Panc1 (cell line): ENCODE measurements around the gene IGFBP4. TPM values are rescaled to one million over a fixed set of nuclear protein-coding genes. Genes with fewer than 3 reads are reported as not detected.

Experiments
- ATAC-seq: fragments of 200-7000 bp; cut with Tn5 transposase; 2 replicates; pipeline ENCODE4 v1.9.1; 2020; ENCODE audit warnings: mild to moderate bottlenecking, moderate library complexity
- BruUV-seq: library from RNA; stranded (reverse); fragments of 400-500 nt; replicated peaks from 2 replicates; lab custom pipeline; 2021; lab: Mats Ljungman, UMichigan
- CTCF ChIA-PET: fragments of 300-600 bp; sonication (Branson Sonifier 250); formaldehyde crosslinking; loops from one replicate; lab custom pipeline; 2022; ENCODE audit warnings: antibody characterized with exemption; lab: Charles Lee
- POLR2A ChIA-PET: fragments of 300-600 bp; sonication (Branson Sonifier 250); formaldehyde crosslinking; loops from one replicate; lab custom pipeline; 2022; ENCODE audit warnings: antibody characterized with exemption; lab: Charles Lee
- DNase-seq: peaks from one replicate; pipeline ENCODE4 v3.0.0-alpha.2; 2010; ENCODE audit warnings: low read depth, low spot score
- H3K27ac ChIP-seq: 2 replicates; pipeline ENCODE4 v1.5.1; 2011; ENCODE audit warnings: mild to moderate bottlenecking, low read length, inconsistent platforms
- H3K27me3 ChIP-seq: fragments of 200-500 bp; sonication (Bioruptor generic); 2 replicates; pipeline ENCODE4 v1.6.0; 2014; ENCODE audit warnings: low read length, inconsistent platforms; ENCODE audit not compliant: control insufficient read depth, insufficient read depth
- H3K36me3 ChIP-seq: fragments of 200-500 bp; sonication (Bioruptor generic); 2 replicates; pipeline ENCODE4 v1.5.1; 2014; ENCODE audit warnings: inconsistent platforms, mild to moderate bottlenecking, low read length, moderate library complexity; ENCODE audit not compliant: control insufficient read depth, insufficient read depth
- H3K4me1 ChIP-seq: 2 replicates; pipeline ENCODE4 v1.5.1; 2011; ENCODE audit warnings: inconsistent platforms, mild to moderate bottlenecking, low read length, moderate library complexity; ENCODE audit not compliant: control insufficient read depth, insufficient read depth
- H3K4me3 ChIP-seq, 2 experiments: 2 replicates each; pipeline ENCODE4 v1.5.1; 2011 to 2012; ENCODE audit warnings: low read depth in 2 of 2, low read length in 2 of 2, mild to moderate bottlenecking in 2 of 2, inconsistent platforms in 1 of 2, moderate library complexity in 1 of 2
- H3K9me3 ChIP-seq: fragments of 200-500 bp; sonication (Bioruptor generic); 2 replicates; pipeline ENCODE4 v1.5.1; 2014; ENCODE audit warnings: low read depth, mild to moderate bottlenecking, inconsistent platforms, low read length, moderate library complexity; ENCODE audit not compliant: control insufficient read depth, insufficient read depth
- POLR2AphosphoS5 ChIP-seq: IDR thresholded peaks from 2 replicates; pipeline ENCODE4 v1.6.1; 2012; ENCODE audit warnings: mild to moderate bottlenecking, low read depth, low read length, moderate library complexity
- SIN3A ChIP-seq: IDR thresholded peaks from 2 replicates; pipeline ENCODE4 v1.6.1; 2012; ENCODE audit warnings: low read depth, mild to moderate bottlenecking, low read length, moderate library complexity, borderline replicate concordance; ENCODE audit not compliant: insufficient read depth
- TCF7L2 ChIP-seq: IDR thresholded peaks from 2 replicates; pipeline ENCODE4 v1.6.1; 2011; ENCODE audit warnings: mild to moderate bottlenecking, low read depth, low read length, inconsistent platforms
- in situ Hi-C: cut with HindIII; loops from 2 replicates; pipeline ENCODE4 v1.10.0; 2016; ENCODE audit warnings: low sequenced_read_pairs, low pct_unique_long_range_greater_than_20kb
- intact Hi-C: fragments of 100-400 bp; cut with micrococcal nuclease; formaldehyde crosslinking; loops from one replicate; pipeline ENCODE4 v1.10.0; 2022; ENCODE audit not compliant: unreplicated experiment
- total RNA-seq: library from RNA; stranded (reverse); gene quantifications from one replicate; pipeline ENCODE4 v1.2.1, GENCODE V29; 2021; ENCODE audit not compliant: unreplicated experiment
- TF ChIP-seq, protein P1 (sequence below), 2 experiments: IDR thresholded peaks; 2 replicates each; pipeline ENCODE4 v1.6.1; 2011 to 2012; ENCODE audit warnings: low read depth in 2 of 2, control low read depth in 1 of 2, low read length in 1 of 2, mild to moderate bottlenecking in 1 of 2, moderate library complexity in 1 of 2; ENCODE audit not compliant: insufficient read depth in 1 of 2
- TF ChIP-seq, protein P2 (sequence below): fragments of 450-650 bp; IDR thresholded peaks from 2 replicates; pipeline ENCODE4 v1.5.1; 2017; ENCODE audit warnings: mild to moderate bottlenecking

Gene IGFBP4
- total RNA-seq, 1 experiment from 2014 or later: 27.1 TPM

DNA sequence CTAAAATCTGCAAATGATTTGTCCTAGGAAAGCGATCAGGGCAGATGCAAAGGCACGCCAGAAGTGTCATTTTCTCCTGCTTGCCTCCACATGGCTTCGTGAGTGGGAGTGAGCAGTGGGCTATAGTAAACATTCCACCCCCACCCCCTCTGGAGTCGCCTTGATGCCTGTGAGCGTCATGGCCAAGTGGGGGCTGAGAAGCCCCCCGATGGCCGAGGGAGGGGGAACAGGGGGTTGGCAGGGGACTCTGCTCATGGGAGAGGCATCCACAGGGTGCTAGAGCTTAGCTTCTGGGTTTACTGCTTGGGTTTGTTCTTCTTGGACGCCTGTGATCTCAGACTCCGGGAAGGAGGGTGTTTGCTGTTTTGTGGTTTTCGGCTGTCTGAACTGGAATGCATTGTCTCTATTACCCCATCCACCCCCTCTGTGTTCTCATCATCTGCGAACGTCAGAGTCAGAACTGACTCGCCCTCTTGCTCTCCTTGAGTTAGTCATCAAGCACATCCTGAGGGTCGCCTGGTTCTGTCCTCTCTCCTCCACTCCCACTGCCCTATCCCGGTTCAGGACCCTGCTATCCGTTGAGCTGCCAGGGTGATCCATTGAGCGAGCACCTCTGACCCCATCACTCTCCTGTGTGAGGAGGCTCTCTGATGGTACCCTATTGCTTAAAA, 42.7 kb downstream of the IGFBP4 start:
- no peaks in the 10 kb centered on the region for H3K9me3 ChIP-seq
- no TSS peak for BruUV-seq
- H3K4me1 ChIP-seq: peaks cover 6% of the 10 kb centered on the region
- intact Hi-C loops (no loop called here), in situ Hi-C loops (no loop called here)
- no peak for TF ChIP-seq TCF7L2
- TF ChIP-seq, protein P1, sequence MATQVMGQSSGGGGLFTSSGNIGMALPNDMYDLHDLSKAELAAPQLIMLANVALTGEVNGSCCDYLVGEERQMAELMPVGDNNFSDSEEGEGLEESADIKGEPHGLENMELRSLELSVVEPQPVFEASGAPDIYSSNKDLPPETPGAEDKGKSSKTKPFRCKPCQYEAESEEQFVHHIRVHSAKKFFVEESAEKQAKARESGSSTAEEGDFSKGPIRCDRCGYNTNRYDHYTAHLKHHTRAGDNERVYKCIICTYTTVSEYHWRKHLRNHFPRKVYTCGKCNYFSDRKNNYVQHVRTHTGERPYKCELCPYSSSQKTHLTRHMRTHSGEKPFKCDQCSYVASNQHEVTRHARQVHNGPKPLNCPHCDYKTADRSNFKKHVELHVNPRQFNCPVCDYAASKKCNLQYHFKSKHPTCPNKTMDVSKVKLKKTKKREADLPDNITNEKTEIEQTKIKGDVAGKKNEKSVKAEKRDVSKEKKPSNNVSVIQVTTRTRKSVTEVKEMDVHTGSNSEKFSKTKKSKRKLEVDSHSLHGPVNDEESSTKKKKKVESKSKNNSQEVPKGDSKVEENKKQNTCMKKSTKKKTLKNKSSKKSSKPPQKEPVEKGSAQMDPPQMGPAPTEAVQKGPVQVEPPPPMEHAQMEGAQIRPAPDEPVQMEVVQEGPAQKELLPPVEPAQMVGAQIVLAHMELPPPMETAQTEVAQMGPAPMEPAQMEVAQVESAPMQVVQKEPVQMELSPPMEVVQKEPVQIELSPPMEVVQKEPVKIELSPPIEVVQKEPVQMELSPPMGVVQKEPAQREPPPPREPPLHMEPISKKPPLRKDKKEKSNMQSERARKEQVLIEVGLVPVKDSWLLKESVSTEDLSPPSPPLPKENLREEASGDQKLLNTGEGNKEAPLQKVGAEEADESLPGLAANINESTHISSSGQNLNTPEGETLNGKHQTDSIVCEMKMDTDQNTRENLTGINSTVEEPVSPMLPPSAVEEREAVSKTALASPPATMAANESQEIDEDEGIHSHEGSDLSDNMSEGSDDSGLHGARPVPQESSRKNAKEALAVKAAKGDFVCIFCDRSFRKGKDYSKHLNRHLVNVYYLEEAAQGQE (IDR thresholded peaks at IDR 0.05; ENCODE audit: insufficient read depth in 1 of 2, low read depth in 2 of 2, low read length in 1 of 2): no peak
- no peak for TF ChIP-seq SIN3A
- TF ChIP-seq POLR2AphosphoS5: no peak
- TF ChIP-seq, protein P2, sequence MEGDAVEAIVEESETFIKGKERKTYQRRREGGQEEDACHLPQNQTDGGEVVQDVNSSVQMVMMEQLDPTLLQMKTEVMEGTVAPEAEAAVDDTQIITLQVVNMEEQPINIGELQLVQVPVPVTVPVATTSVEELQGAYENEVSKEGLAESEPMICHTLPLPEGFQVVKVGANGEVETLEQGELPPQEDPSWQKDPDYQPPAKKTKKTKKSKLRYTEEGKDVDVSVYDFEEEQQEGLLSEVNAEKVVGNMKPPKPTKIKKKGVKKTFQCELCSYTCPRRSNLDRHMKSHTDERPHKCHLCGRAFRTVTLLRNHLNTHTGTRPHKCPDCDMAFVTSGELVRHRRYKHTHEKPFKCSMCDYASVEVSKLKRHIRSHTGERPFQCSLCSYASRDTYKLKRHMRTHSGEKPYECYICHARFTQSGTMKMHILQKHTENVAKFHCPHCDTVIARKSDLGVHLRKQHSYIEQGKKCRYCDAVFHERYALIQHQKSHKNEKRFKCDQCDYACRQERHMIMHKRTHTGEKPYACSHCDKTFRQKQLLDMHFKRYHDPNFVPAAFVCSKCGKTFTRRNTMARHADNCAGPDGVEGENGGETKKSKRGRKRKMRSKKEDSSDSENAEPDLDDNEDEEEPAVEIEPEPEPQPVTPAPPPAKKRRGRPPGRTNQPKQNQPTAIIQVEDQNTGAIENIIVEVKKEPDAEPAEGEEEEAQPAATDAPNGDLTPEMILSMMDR: no peak
- no peaks in the 10 kb centered on the region for H3K27me3 ChIP-seq
- H3K36me3 ChIP-seq: no peaks in the 10 kb centered on the region
- H3K4me3 ChIP-seq: 0 out of 4 replicates have a peak overlapping the region, but pooled peaks of 1 of the 2 experiments have one; percentile 1
- no peak overlapping the region for H3K27ac ChIP-seq
- POLR2A ChIA-PET: interaction anchor here (0.5 to 0.6 kb wide), 2 partner anchors 15 to 48 kb away, joined by 3 read pairs; no protein-coding TSS in a partner anchor
- DNase-seq: peak; percentile 51
- CTCF ChIA-PET: interaction anchor here (0.5 to 0.6 kb wide), 3 partner anchors 75 to 251 kb away, joined by 4 to 6 read pairs (median 4); no protein-coding TSS in a partner anchor
- peak; percentile 50; the same call in 1 of the 2 replicates for ATAC-seq

DNA sequence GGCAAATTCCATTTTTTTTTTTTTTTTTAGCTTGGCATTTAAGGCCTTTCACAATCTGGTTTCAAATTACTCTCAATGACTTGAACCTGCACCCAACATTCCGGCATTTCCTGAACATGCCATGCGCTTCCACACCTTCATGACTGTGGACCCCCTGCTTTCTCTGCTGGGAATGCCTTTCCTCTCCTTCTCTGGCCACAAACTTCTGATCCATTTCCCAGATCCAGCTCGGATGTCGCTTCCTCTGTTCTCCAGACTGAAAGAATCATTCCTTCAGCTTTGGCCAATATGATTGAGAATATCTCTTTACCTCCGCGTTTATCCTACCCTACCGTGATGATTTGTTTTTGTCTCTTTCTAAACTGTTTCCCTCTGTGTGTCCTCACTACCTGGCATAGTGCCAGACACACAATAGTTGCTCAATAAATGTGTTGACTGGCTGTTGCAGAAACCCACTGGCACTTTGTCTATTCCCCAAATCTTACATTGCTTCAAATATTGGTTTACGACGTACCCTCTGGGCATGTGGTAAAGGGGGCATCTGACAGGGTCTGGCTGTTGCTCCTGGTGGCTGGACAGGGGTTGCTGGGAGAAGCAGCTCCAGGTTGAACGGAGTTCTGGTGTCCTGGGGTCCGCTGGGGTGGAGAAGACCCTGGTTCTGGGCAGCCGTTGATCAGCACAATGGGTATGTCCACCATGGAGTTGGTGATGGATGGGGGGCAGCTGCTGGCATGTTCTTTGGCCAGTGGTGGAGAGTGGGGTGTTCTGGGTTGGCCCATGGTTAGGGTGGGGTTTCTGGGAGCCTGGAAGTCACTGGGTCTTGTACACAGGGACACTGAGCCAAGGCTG, 43.5 kb downstream of the IGFBP4 start:
- no TSS peak for BruUV-seq
- ATAC-seq (no peak), DNase-seq (no peak)
- CTCF ChIA-PET: interaction anchor here (0.5 to 0.6 kb wide), 3 partner anchors 74 to 252 kb away, joined by 4 to 6 read pairs (median 4); no protein-coding TSS in a partner anchor
- TF ChIP-seq POLR2AphosphoS5: no peak
- TF ChIP-seq, protein P1 (IDR thresholded peaks at IDR 0.05; ENCODE audit: insufficient read depth in 1 of 2, low read depth in 2 of 2, low read length in 1 of 2): no peak
- TF ChIP-seq SIN3A: no peak
- TF ChIP-seq, protein P2: no peak
- TF ChIP-seq TCF7L2: no peak
- intact Hi-C loops: no loop called here
- Histone ChIP-seq H3K27me3 (no peaks in the 10 kb centered on the region), H3K9me3 (no peaks in the 10 kb centered on the region), H3K36me3 (no peaks in the 10 kb centered on the region), H3K4me1 (peaks cover 6% of the 10 kb centered on the region), H3K4me3 (no peak overlapping the region), H3K27ac (no peak overlapping the region)
- POLR2A ChIA-PET: interaction anchor here (0.5 to 0.6 kb wide), 2 partner anchors 14 to 47 kb away, joined by 3 read pairs; no protein-coding TSS in a partner anchor
- in situ Hi-C loops: no loop called here
